Tibial artery (tissue), 4 donors: Measurements from ENCODE around the gene HAUS7.
"Not testable (repeated sequence)": the region's sequence is repeated elsewhere in the genome, so short reads cannot be mapped to it uniquely, and the experiment has no call there.

Source experiments
- DNase-seq, 2 donors: peaks; one replicate each; pipeline ENCODE4 v3.0.0-alpha.2; 2019
- H3K27ac ChIP-seq, 2 donors: fragments of 200-600 bp; sonication (generic) in 1 of 2; 1 replicate in 1 of 2; 2 replicates in 1 of 2; pipeline ENCODE4 v1.5.1; 2018 to 2019; ENCODE audit warnings: mild to moderate bottlenecking in 1 of 2
- H3K27me3 ChIP-seq, 2 donors: fragments of 200-600 bp; sonication (generic) in 1 of 2; one replicate each; pipeline versions ENCODE4 v1.5.1 to v1.6.0; 2016 to 2019
- H3K36me3 ChIP-seq, 3 donors: fragments of 200-600 bp; sonication (generic) in 2 of 3; one replicate each; pipeline ENCODE4 v1.5.1; 2016 to 2019; ENCODE audit warnings: mild to moderate bottlenecking in 2 of 3
- H3K4me1 ChIP-seq, 4 donors: fragments of 200-600 bp; sonication (generic) in 2 of 4; 1 replicate in 3 of 4; 2 replicates in 1 of 4; pipeline ENCODE4 v1.5.1; 2016 to 2019
- H3K4me3 ChIP-seq, 2 donors: fragments of 200-600 bp; sonication (generic) in 1 of 2; 1 replicate in 1 of 2; 2 replicates in 1 of 2; pipeline ENCODE4 v1.5.1; 2018 to 2019; ENCODE audit warnings: mild to moderate bottlenecking in 2 of 2
- H3K9me3 ChIP-seq, 3 donors: fragments of 200-600 bp; sonication (generic) in 1 of 3; one replicate each; pipeline ENCODE4 v1.5.1; 2016 to 2019
- CTCF ChIP-seq, 2 experiments: fragments of 200-600 bp in 1 of 2; fragments of 450-650 bp in 1 of 2; IDR thresholded peaks; one replicate each; pipeline ENCODE4 v1.5.1; 2017 to 2019; ENCODE audit warnings: antibody characterized with exemption in 2 of 2, mild to moderate bottlenecking in 1 of 2, moderate library complexity in 1 of 2
- intact Hi-C: fragments of 100-400 bp; cut with DNase I; formaldehyde crosslinking; loops from one replicate; pipeline ENCODE4 v1.15.0; 2023; ENCODE audit warnings: low total_unique reads

Gene HAUS7

DNA sequence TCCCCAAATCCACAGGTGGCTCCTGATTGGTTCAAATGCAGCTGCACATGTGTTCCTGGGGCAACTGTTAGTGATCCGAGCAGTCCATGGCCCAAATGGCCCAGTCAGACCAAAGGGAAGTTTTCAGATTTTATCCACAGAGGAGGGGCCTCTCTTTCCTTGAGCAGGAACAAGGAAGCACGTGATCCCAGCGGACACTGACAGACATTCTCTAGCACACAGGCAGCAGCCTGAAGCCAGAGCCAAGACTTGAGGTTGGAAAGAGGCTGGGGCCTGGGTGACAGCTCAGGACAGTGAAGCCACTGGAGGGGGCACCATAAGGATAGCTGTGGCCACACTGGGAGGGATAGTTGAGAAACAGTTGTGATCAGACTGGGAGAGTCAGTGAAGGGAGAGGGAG is 62.6 kb downstream of the HAUS7 start:
- no peak overlapping the region for H3K4me3 ChIP-seq
- no peak for TF ChIP-seq CTCF (IDR thresholded peaks at IDR 0.05)
- H3K27me3 ChIP-seq: peaks cover 0 to under 1% of the 10 kb centered on the region in 2 donors
- intact Hi-C loops: no loop called here
- no peaks in the 10 kb centered on the region for H3K9me3 ChIP-seq
- H3K4me1 ChIP-seq: peaks cover 0 to 12% (median 8%) of the 10 kb centered on the region in 4 donors
- no peak overlapping the region for H3K27ac ChIP-seq
- no peaks in the 10 kb centered on the region for H3K36me3 ChIP-seq
- no peak for DNase-seq

DNA sequence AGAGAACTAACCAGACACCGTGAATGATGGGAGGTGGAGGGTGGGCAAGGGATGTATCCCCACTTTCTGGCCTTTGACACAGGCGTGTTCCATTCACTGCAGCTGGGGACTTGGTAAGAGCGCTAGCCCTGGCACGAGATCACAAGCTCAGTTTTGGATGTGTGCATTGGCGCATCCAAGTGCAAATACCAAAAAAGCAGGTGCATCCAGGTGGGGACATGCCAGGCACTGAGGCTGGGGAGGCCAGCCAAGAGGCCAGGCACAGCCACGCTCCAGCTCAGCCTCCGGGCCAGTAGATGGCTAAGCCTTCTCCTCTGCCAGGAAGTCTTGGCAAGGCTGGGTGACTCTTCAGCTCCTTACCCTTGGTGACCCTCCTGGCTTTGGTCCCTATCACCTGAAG is 63.5 kb downstream of the HAUS7 start:
- no peak for DNase-seq
- no peak overlapping the region for H3K27ac ChIP-seq
- no peaks in the 10 kb centered on the region for H3K36me3 ChIP-seq
- intact Hi-C loops: no loop called here
- no peak for TF ChIP-seq CTCF (IDR thresholded peaks at IDR 0.05)
- peaks cover 0 to 10% (median 5%) of the 10 kb centered on the region in 4 donors for H3K4me1 ChIP-seq
- no peak overlapping the region for H3K4me3 ChIP-seq
- H3K27me3 ChIP-seq: no peaks in the 10 kb centered on the region
- no peaks in the 10 kb centered on the region for H3K9me3 ChIP-seq

- Histone ChIP-seq H3K9me3 (no peaks in the 10 kb centered on the region), H3K4me3 (no peak overlapping the region), H3K36me3 (no peaks in the 10 kb centered on the region), H3K27me3 (no peaks in the 10 kb centered on the region), H3K27ac (no peak overlapping the region), H3K4me1 (peaks cover 0 to under 1% (median under 1%) of the 10 kb centered on the region in 4 donors)
- no peak for DNase-seq
- intact Hi-C loops: no loop called here
- no peak for TF ChIP-seq CTCF (IDR thresholded peaks at IDR 0.05)
These were observed 64.4 kb downstream of the HAUS7 start for GRCh38 chrX:153406011-153406410.

GRCh38 chrX:153405426-153405825 is 65.0 kb downstream of the HAUS7 start:
- H3K27me3 ChIP-seq: peaks cover 0 to under 1% of the 10 kb centered on the region in 2 donors
- H3K9me3 ChIP-seq: no peaks in the 10 kb centered on the region
- TF ChIP-seq CTCF (IDR thresholded peaks at IDR 0.05): no peak
- peak in 1 of 2 donors; percentile 5 for DNase-seq
- H3K4me1 ChIP-seq: no peaks in the 10 kb centered on the region
- H3K27ac ChIP-seq: no peak overlapping the region
- intact Hi-C loops: no loop called here
- no peak overlapping the region for H3K4me3 ChIP-seq
- no peaks in the 10 kb centered on the region for H3K36me3 ChIP-seq

DNA sequence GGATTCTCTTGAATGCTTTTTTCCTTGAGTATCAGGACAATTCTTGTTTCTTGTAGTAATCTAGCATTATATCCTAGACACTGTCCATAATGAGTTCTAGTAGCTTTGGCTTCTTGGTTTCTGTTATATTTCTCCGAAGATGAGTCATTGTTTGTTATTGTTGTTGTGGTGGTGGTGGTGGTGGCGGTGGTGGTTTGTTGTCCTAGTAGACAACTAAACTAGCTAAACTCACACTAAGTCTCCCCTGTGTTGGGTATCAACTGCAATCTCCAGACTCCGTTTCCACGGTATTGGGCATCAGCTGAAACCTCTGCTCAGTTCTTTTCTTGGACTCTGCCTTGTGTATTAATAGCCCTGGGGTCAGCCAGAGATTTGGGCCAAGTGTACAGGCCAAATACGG is 66.0 kb downstream of the HAUS7 start:
- intact Hi-C loops, H3K4me1 ChIP-seq, H3K27ac ChIP-seq, H3K9me3 ChIP-seq, H3K27me3 ChIP-seq, H3K36me3 ChIP-seq, H3K4me3 ChIP-seq, DNase-seq: not testable (repeated sequence)

DNA sequence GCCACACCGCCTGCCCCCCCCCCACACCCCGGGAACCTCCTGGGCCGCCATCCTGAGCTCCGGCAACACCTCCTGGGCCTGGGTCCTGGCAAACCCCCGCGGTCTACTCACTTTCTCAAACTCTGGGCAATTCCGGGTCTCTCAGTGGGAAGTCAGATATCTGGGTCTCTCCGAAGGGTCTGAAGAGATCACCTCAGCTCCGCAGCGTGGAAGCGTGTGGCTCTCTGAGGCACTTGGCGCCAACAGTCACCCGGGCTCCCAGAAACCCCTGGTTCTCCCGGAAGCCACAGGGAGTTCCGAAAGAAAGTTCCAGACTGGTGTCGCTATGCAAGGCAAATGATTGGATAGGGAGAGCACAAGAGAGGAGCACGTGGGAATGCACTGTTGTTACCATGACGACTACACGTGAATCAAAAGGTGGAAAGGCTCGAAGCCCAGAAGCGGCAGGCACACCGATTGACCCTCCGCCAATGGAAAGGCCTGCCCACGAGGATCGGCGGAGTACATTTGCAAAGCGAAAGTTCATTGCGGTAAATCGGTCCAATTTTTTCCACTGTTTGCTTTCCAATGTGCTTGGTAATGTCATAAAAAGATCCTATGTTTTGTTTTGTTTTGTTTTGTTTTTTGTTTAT is 69.1 kb downstream of the HAUS7 start, which contains the start of gene PNMA6E:
Gene PNMA6E, minus strand, starts transcription at position 218 of the 632 bp plus-strand sequence. CDS start 2,501 bp downstream, outside the sequence.
- no peak for DNase-seq
- Histone ChIP-seq H3K9me3 (no peaks in the 10 kb centered on the region), H3K4me3 (no peak within 1 kb of the TSS), H3K36me3 (no peaks in the 10 kb centered on the region), H3K27me3 (peaks cover 0 to 15% of the 10 kb centered on the region in 2 donors), H3K27ac (no peak within 1 kb of the TSS), H3K4me1 (no peaks in the 10 kb centered on the region)
- intact Hi-C loops: no loop called here
- TF ChIP-seq CTCF (IDR thresholded peaks at IDR 0.05): no peak
